Activated T-helper 1 cell treated with anti-CD3 and anti-CD28 coated beads, Interleukin-12 subunit alpha, Interleukin-12 subunit beta, Interleukin-2, Interleukin-4 antibody, amounts not matched to agents 30 ng/mL and 10 ng/mL and 1 ng/mL, durations not matched to agents 14 hours and 24 hours and 36 hours (primary cell): ENCODE measurements around the gene MGAT1. TPM values are rescaled to one million over a fixed set of nuclear protein-coding genes. Genes with fewer than 3 reads are reported as not detected.
"Not testable (repeated sequence)": the region's sequence is repeated elsewhere in the genome, so short reads cannot be mapped to it uniquely, and the experiment has no call there.

Experiments
- DNase-seq: peaks from one replicate; pipeline ENCODE4 v3.0.0; 2021; ENCODE audit warnings: low spot score
- H3K27ac Mint-ChIP-seq: one replicate; pipeline ENCODE4 v1.8.0; 2021; ENCODE audit warnings: mild to moderate bottlenecking, mixed read lengths
- H3K27me3 Mint-ChIP-seq: one replicate; pipeline ENCODE4 v1.8.0; 2022; ENCODE audit warnings: mild to moderate bottlenecking, moderate library complexity, mixed read lengths; ENCODE audit not compliant: insufficient read depth
- H3K36me3 Mint-ChIP-seq: one replicate; pipeline ENCODE4 v1.8.0; 2021; ENCODE audit warnings: low read depth, mixed read lengths
- H3K4me1 Mint-ChIP-seq: one replicate; pipeline ENCODE4 v1.8.0; 2021; ENCODE audit warnings: low read depth, mixed read lengths
- H3K4me3 Mint-ChIP-seq: one replicate; pipeline ENCODE4 v1.8.0; 2021; ENCODE audit warnings: mild to moderate bottlenecking, moderate library complexity, mixed read lengths
- H3K9me3 Mint-ChIP-seq: one replicate; pipeline ENCODE4 v1.8.0; 2021; ENCODE audit warnings: mixed read lengths
- intact Hi-C: fragments of 100-400 bp; cut with micrococcal nuclease; formaldehyde crosslinking; loops from one replicate; pipeline ENCODE4 v1.15.1; 2024
- total RNA-seq: library from RNA; stranded (reverse); gene quantifications from 2 replicates; pipeline ENCODE4 v1.2.3, GENCODE V29; 2022

Gene MGAT1
- total RNA-seq, 1 donor from 2014 or later, result 107 TPM

DNA sequence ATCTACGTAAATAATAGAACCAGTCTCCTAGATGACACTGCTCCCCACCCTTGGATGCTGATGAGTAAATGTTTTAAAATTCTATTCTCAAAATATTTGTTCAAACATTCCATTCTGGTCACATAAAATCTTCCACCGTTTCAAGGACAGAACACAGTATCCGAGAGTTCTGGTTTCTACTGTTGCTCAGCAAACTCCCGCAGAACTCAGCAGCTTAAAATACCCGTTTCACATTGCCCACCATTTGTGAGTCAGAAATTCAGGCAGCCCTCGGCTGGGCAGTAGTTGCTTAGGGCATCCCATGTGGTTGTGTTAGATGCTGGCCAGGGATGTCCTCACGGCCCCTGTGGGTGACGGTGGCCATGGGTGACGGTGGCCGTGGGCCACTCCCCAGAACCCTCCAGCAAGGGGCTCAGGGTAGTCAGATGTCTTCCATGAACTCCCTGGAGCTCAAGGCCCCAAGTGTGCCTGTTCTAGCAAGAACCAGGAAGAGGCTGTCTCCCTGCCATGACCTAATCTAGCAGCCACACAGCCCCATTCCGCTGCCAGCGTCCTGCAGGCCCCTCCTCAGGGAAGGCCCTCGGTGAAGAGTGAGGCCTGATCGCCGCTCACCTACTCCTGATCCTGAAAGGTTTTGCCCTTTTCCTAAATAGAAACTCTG, 17.4 kb downstream of the MGAT1 start:
- Mint-ChIP-seq H3K36me3 (peaks cover 4% of the 10 kb centered on the region), H3K4me3 (no peak overlapping the region), H3K4me1 (peaks cover 15% of the 10 kb centered on the region), H3K9me3 (no peaks in the 10 kb centered on the region), H3K27me3 (no peaks in the 10 kb centered on the region), H3K27ac (peak overlapping the region; percentile 61)
- intact Hi-C loops, result loop anchor here (2.0 to 10.0 kb wide), 2 partner anchors 18 to 270 kb away; partner anchors contain the start of gene MGAT1
- DNase-seq, result no peak

GRCh38 chr5:180784497-180785097, 18.0 kb downstream of the MGAT1 start:
- H3K9me3 Mint-ChIP-seq, result no peaks in the 10 kb centered on the region
- no peak overlapping the region for H3K4me3 Mint-ChIP-seq
- no peaks in the 10 kb centered on the region for H3K27me3 Mint-ChIP-seq
- peaks cover 3% of the 10 kb centered on the region for H3K36me3 Mint-ChIP-seq
- peaks cover 15% of the 10 kb centered on the region for H3K4me1 Mint-ChIP-seq
- no peak overlapping the region for H3K27ac Mint-ChIP-seq
- peak; percentile 47 for DNase-seq
- intact Hi-C loops, result loop anchor here (1.0 to 10.0 kb wide), 4 partner anchors 18 to 375 kb away; partner anchors contain the start of gene MGAT1

- no peak overlapping the region for H3K4me3 Mint-ChIP-seq
- H3K9me3 Mint-ChIP-seq, result no peaks in the 10 kb centered on the region
- DNase-seq, result no peak
- H3K4me1 Mint-ChIP-seq, result peaks cover 15% of the 10 kb centered on the region
- intact Hi-C loops, result loop anchor here (1.0 to 10.0 kb wide), 4 partner anchors 19 to 376 kb away; partner anchors contain the start of gene MGAT1
- H3K27me3 Mint-ChIP-seq, result no peaks in the 10 kb centered on the region
- no peak overlapping the region for H3K27ac Mint-ChIP-seq
- peaks cover 3% of the 10 kb centered on the region for H3K36me3 Mint-ChIP-seq
Measured at GRCh38 chr5:180783340-180784052, 19.1 kb downstream of the MGAT1 start.

DNA sequence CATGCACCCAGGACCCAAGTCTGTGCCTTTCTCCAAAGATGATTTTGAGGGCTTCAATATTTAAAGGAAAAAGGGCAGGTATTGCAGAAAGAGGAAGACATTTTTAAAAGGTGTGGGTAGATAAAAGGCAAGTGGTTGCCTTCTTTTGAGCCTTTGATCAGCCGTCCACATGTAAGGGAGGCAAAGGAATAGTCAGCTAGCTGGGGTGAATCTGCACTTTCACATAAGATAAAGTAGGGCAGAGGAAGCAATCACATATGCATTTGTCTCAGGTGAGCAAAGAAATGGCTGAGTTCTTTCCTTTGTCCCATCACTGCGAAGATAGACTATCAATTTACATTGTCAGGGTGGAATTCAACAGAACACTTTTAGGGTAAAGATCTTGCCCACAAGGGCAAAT, 19.9 kb downstream of the MGAT1 start:
- H3K4me3 Mint-ChIP-seq, result no peak overlapping the region
- H3K27me3 Mint-ChIP-seq, result no peaks in the 10 kb centered on the region
- no peak overlapping the region for H3K27ac Mint-ChIP-seq
- peaks cover 2% of the 10 kb centered on the region for H3K36me3 Mint-ChIP-seq
- peaks cover 15% of the 10 kb centered on the region for H3K4me1 Mint-ChIP-seq
- H3K9me3 Mint-ChIP-seq, result no peaks in the 10 kb centered on the region
- DNase-seq, result no peak
- intact Hi-C loops, result loop anchor here (10.0 kb wide), 1 partner anchor 272 kb away; no protein-coding TSS in a partner anchor

GRCh38 chr5:180781900-180782326, 20.7 kb downstream of the MGAT1 start:
- not testable (repeated sequence) for DNase-seq, H3K27ac Mint-ChIP-seq, H3K4me3 Mint-ChIP-seq, H3K27me3 Mint-ChIP-seq, H3K9me3 Mint-ChIP-seq, H3K36me3 Mint-ChIP-seq
- intact Hi-C loops, result loop anchor here (10.0 kb wide), 1 partner anchor 273 kb away; no protein-coding TSS in a partner anchor
- H3K4me1 Mint-ChIP-seq, result peaks cover 11% of the 10 kb centered on the region

GRCh38 chr5:180779985-180780610, 22.5 kb downstream of the MGAT1 start:
- DNase-seq, result no peak
- Mint-ChIP-seq H3K9me3 (no peaks in the 10 kb centered on the region), H3K4me1 (peaks cover 4% of the 10 kb centered on the region), H3K27me3 (no peaks in the 10 kb centered on the region), H3K4me3 (no peak overlapping the region), H3K27ac (no peak overlapping the region), H3K36me3 (no peaks in the 10 kb centered on the region)
- intact Hi-C loops, result loop anchor here (10.0 kb wide), 1 partner anchor 275 kb away; no protein-coding TSS in a partner anchor

DNA sequence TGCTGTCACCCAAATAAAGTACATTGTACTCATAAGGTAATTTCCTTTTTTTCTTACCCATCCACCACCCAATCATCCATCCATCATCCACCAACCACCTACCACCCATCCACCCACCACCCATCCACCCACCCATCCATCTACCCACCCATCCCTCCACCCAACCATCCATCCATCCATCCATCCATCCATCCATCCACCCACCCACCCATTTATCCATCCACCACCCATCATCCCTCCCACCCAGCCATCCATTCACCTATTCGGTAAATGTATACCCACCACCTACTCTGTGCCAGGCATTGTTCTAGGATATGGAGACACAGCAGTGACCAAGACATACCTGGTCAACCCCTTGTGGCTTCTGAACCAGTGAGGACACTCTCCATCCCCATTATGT, 25.1 kb downstream of the MGAT1 start:
- intact Hi-C loops, result no loop called here
- Mint-ChIP-seq H3K27ac (no peak overlapping the region), H3K27me3 (no peaks in the 10 kb centered on the region), H3K4me3 (no peak overlapping the region), H3K36me3 (no peaks in the 10 kb centered on the region), H3K4me1 (no peaks in the 10 kb centered on the region), H3K9me3 (no peaks in the 10 kb centered on the region)
- DNase-seq, result no peak

DNA sequence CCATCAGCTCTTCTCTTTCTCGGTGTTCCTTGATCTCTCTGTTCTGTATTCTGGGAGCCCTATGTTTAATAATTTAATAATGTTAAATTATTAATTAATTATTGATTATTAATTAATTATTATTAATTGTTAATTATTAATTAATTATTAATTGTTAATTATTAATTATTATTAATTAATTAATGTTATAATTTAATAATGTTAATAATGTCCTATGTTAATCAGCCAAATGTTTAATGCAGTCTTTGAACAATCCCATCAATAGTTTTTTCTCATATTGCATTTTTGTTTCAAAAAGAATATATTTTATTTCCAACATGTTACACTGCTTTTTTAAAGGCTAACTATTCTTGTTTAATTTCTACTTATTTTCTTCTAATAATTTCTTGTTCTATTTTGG, 26.2 kb downstream of the MGAT1 start:
- intact Hi-C loops, result no loop called here

GRCh38 chr5:180775624-180776023, 27.0 kb downstream of the MGAT1 start:
- no peaks in the 10 kb centered on the region for H3K36me3 Mint-ChIP-seq
- no peaks in the 10 kb centered on the region for H3K4me1 Mint-ChIP-seq
- no peak overlapping the region for H3K4me3 Mint-ChIP-seq
- no peaks in the 10 kb centered on the region for H3K27me3 Mint-ChIP-seq
- DNase-seq, result no peak
- peaks cover 4% of the 10 kb centered on the region for H3K9me3 Mint-ChIP-seq
- intact Hi-C loops, result no loop called here
- H3K27ac Mint-ChIP-seq, result no peak overlapping the region

More for the DNA sequence above, 26.2 kb downstream of the MGAT1 start:
- H3K4me1 Mint-ChIP-seq, result no peaks in the 10 kb centered on the region
- H3K27me3 Mint-ChIP-seq, result no peaks in the 10 kb centered on the region
- peaks cover 4% of the 10 kb centered on the region for H3K9me3 Mint-ChIP-seq
- no peak overlapping the region for H3K27ac Mint-ChIP-seq
- DNase-seq, result no peak
- H3K4me3 Mint-ChIP-seq, result no peak overlapping the region
- no peaks in the 10 kb centered on the region for H3K36me3 Mint-ChIP-seq

- Mint-ChIP-seq H3K4me1 (no peaks in the 10 kb centered on the region), H3K4me3 (no peak overlapping the region), H3K36me3 (no peaks in the 10 kb centered on the region), H3K9me3 (peaks cover 4% of the 10 kb centered on the region), H3K27me3 (peaks cover 6% of the 10 kb centered on the region), H3K27ac (no peak overlapping the region)
- intact Hi-C loops, result no loop called here
- no peak for DNase-seq
Measured at GRCh38 chr5:180771839-180772238, 30.8 kb downstream of the MGAT1 start.

DNA sequence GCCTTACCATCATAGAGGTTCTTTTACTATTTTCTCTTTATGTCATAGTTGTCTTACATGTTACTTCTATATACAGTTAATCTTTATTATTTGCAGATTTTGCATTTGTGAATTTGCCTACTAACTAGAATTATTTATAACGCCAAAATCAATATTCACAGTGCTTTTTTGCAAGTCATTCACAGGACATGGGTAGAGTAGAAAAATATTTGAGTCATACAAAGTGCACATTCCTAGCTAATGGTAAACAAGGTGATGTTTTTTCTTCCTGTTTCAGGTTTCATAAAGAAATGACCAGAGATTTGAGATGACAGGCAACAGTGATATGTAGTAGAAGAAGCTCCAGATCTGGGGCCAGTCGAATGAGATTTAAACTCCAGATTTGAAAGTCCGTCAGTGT, 32.8 kb downstream of the MGAT1 start:
- H3K4me1 Mint-ChIP-seq, result no peaks in the 10 kb centered on the region
- H3K27ac Mint-ChIP-seq, result no peak overlapping the region
- DNase-seq, result no peak
- intact Hi-C loops, result no loop called here
- H3K27me3 Mint-ChIP-seq, result peaks cover 11% of the 10 kb centered on the region
- no peak overlapping the region for H3K4me3 Mint-ChIP-seq
- H3K36me3 Mint-ChIP-seq, result no peaks in the 10 kb centered on the region
- H3K9me3 Mint-ChIP-seq, result peaks cover 4% of the 10 kb centered on the region

- no peaks in the 10 kb centered on the region for H3K36me3 Mint-ChIP-seq
- peaks cover 11% of the 10 kb centered on the region for H3K9me3 Mint-ChIP-seq
Measured at GRCh38 chr5:180755601-180756000, 47.0 kb downstream of the MGAT1 start.

More at GRCh38 chr5:180755601-180756000, 47.0 kb downstream of the MGAT1 start:
- intact Hi-C loops, result no loop called here
- no peaks in the 10 kb centered on the region for H3K4me1 Mint-ChIP-seq
- H3K27me3 Mint-ChIP-seq, result peaks cover 13% of the 10 kb centered on the region
- no peak overlapping the region for H3K4me3 Mint-ChIP-seq
- no peak for DNase-seq
- H3K27ac Mint-ChIP-seq, result no peak overlapping the region
